WTC11 (cell line): ENCODE results near the gene ILKAP. TPM values are rescaled to one million over a fixed set of nuclear protein-coding genes. Genes with fewer than 3 reads are reported as not detected.

Source experiments
- ATAC-seq: fragments of 200-7000 bp; cut with Tn5 transposase; 2 replicates; pipeline ENCODE4 v1.10.0; 2021; ENCODE audit warnings: mild to moderate bottlenecking, moderate library complexity
- CTCF ChIA-PET: fragments of 300-600 bp; sonication (Branson Sonifier 250); formaldehyde crosslinking; loops from one replicate; lab custom pipeline; 2021; ENCODE audit warnings: antibody characterized with exemption; lab: Charles Lee
- POLR2A ChIA-PET: fragments of 350-600 bp; sonication (Branson Sonifier 250); formaldehyde crosslinking; loops from one replicate; lab custom pipeline; 2021; ENCODE audit warnings: antibody characterized with exemption; lab: Charles Lee
- DNase-seq: peaks from one replicate; pipeline ENCODE4 v3.0.0; 2021; ENCODE audit warnings: low spot score
- H3K27ac Mint-ChIP-seq: 2 replicates; pipeline ENCODE4 v1.8.0; 2021; ENCODE audit warnings: mixed read lengths
- H3K27me3 Mint-ChIP-seq: 2 replicates; pipeline ENCODE4 v1.8.0; 2021; ENCODE audit warnings: low read depth, mild to moderate bottlenecking, moderate library complexity, mixed read lengths
- H3K36me3 Mint-ChIP-seq: 2 replicates; pipeline ENCODE4 v1.8.0; 2021; ENCODE audit warnings: mixed read lengths
- H3K4me1 Mint-ChIP-seq: 2 replicates; pipeline ENCODE4 v1.8.0; 2022; ENCODE audit warnings: mixed read lengths
- H3K4me3 Mint-ChIP-seq: 2 replicates; pipeline ENCODE4 v1.8.0; 2021; ENCODE audit warnings: mild to moderate bottlenecking, moderate library complexity, mixed read lengths
- H3K9me3 Mint-ChIP-seq: 2 replicates; pipeline ENCODE4 v1.8.0; 2021; ENCODE audit warnings: mixed read lengths
- CBFB ChIP-seq: sonication (generic); formaldehyde crosslinking; IDR thresholded peaks from 2 replicates; pipeline ENCODE4 v1.8.1; 2022; ENCODE audit warnings: mild to moderate bottlenecking, low read depth, missing genetic modification reagents
- CREB1 ChIP-seq: sonication (generic); formaldehyde crosslinking; IDR thresholded peaks from 2 replicates; pipeline ENCODE4 v1.8.0; 2023; ENCODE audit warnings: mild to moderate bottlenecking, missing genetic modification reagents
- EMX1 ChIP-seq: fragments of 250-450 bp; sonication (Bioruptor Pico); IDR thresholded peaks from 2 replicates; pipeline ENCODE4 v1.8.0; 2021; ENCODE audit warnings: mild to moderate bottlenecking
- ETV6 ChIP-seq: sonication (generic); formaldehyde crosslinking; IDR thresholded peaks from 2 replicates; pipeline ENCODE4 v1.8.1; 2022; ENCODE audit warnings: mild to moderate bottlenecking, missing genetic modification reagents
- FOXK1 ChIP-seq: sonication (generic); formaldehyde crosslinking; IDR thresholded peaks from 2 replicates; pipeline ENCODE4 v1.8.0; 2022; ENCODE audit warnings: mild to moderate bottlenecking, moderate library complexity, missing genetic modification reagents
- GABPB1 ChIP-seq: sonication (generic); formaldehyde crosslinking; IDR thresholded peaks from 2 replicates; pipeline ENCODE4 v1.8.1; 2023; ENCODE audit warnings: mild to moderate bottlenecking, missing genetic modification reagents
- NR1H2 ChIP-seq: sonication (generic); formaldehyde crosslinking; IDR thresholded peaks from 2 replicates; pipeline ENCODE4 v1.9.0; 2021; ENCODE audit warnings: mild to moderate bottlenecking, moderate library complexity, missing genetic modification reagents
- RELA ChIP-seq: sonication (generic); formaldehyde crosslinking; IDR thresholded peaks from 2 replicates; pipeline ENCODE4 v1.8.1; 2022; ENCODE audit warnings: missing genetic modification reagents, mild to moderate bottlenecking, borderline replicate concordance
- SOX15 ChIP-seq: fragments of 250-450 bp; sonication (Bioruptor Pico); IDR thresholded peaks from 2 replicates; pipeline ENCODE4 v1.9.0; 2021; ENCODE audit warnings: mild to moderate bottlenecking
- total RNA-seq: library from RNA; stranded (reverse); gene quantifications from 3 replicates; pipeline ENCODE4 v1.2.3, GENCODE V29; 2021
- TF ChIP-seq, protein P1 (sequence below): sonication (generic); formaldehyde crosslinking; IDR thresholded peaks from 2 replicates; pipeline ENCODE4 v1.8.0; 2023; ENCODE audit warnings: mild to moderate bottlenecking, missing genetic modification reagents
- TF ChIP-seq, protein P2 (sequence below): fragments of 250-450 bp; sonication (Bioruptor Pico); conservative IDR thresholded peaks from 2 replicates; pipeline ENCODE4 v1.9.0; 2021; ENCODE audit warnings: mild to moderate bottlenecking
- TF ChIP-seq, protein P3 (sequence below): sonication (generic); formaldehyde crosslinking; IDR thresholded peaks from 2 replicates; pipeline ENCODE4 v1.8.0; 2022; ENCODE audit warnings: mild to moderate bottlenecking, missing genetic modification reagents
- TF ChIP-seq, protein P4 (sequence below): sonication (generic); formaldehyde crosslinking; IDR thresholded peaks from 2 replicates; pipeline ENCODE4 v1.8.0; 2022; ENCODE audit warnings: mild to moderate bottlenecking, missing genetic modification reagents
- TF ChIP-seq, protein P5 (sequence below): sonication (generic); formaldehyde crosslinking; IDR thresholded peaks from 2 replicates; pipeline ENCODE4 v1.8.0; 2022; ENCODE audit warnings: mild to moderate bottlenecking, missing genetic modification reagents

ILKAP gene
- total RNA-seq, 1 experiment from 2014 or later = 32.7 TPM

DNA sequence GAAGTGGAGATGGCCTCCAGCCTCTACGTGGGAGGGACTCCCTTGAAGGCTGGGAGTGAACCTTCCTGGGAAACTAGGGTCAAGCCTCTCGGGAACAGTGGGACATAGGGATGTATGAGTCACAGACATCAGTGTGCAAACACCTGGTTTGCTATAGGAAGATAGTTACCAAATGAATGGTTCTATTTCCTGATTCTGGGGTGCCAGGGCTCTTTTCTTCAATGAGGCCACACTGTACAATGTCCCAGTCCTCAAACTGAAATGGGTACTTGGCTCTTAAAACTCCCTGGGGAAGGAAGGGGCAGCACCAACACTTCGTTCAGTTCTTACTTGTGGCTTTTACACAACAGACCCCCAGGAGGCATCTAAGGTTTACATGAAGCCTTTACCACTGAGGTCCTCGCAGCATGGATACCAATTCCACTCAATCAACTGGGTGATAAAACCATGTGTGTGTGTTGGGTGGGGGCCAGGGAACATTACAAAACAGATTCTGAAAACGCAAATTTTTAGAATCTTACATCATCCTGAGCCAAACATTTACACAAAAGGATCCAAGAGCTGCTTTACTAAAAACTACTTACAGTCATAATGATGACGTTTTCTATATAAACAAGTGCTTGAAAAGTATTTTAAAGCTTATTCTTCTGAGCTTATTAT is 34.3 kb downstream of the ILKAP start:
- Mint-ChIP-seq H3K4me1 (no peaks in the 10 kb centered on the region), H3K9me3 (no peaks in the 10 kb centered on the region), H3K4me3 (no peak overlapping the region), H3K27ac (no peak overlapping the region), H3K36me3 (peaks cover 39% of the 10 kb centered on the region), H3K27me3 (peaks cover 18% of the 10 kb centered on the region)
- no peak for ATAC-seq
- POLR2A ChIA-PET = no interaction called here
- peak; percentile 48 for TF ChIP-seq GABPB1 (CRISPR knock-in tag)
- TF ChIP-seq, protein P1, sequence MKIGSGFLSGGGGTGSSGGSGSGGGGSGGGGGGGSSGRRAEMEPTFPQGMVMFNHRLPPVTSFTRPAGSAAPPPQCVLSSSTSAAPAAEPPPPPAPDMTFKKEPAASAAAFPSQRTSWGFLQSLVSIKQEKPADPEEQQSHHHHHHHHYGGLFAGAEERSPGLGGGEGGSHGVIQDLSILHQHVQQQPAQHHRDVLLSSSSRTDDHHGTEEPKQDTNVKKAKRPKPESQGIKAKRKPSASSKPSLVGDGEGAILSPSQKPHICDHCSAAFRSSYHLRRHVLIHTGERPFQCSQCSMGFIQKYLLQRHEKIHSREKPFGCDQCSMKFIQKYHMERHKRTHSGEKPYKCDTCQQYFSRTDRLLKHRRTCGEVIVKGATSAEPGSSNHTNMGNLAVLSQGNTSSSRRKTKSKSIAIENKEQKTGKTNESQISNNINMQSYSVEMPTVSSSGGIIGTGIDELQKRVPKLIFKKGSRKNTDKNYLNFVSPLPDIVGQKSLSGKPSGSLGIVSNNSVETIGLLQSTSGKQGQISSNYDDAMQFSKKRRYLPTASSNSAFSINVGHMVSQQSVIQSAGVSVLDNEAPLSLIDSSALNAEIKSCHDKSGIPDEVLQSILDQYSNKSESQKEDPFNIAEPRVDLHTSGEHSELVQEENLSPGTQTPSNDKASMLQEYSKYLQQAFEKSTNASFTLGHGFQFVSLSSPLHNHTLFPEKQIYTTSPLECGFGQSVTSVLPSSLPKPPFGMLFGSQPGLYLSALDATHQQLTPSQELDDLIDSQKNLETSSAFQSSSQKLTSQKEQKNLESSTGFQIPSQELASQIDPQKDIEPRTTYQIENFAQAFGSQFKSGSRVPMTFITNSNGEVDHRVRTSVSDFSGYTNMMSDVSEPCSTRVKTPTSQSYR (CRISPR knock-in tag) = no peak
- CTCF ChIA-PET = no interaction called here
- DNase-seq = no peak

DNA sequence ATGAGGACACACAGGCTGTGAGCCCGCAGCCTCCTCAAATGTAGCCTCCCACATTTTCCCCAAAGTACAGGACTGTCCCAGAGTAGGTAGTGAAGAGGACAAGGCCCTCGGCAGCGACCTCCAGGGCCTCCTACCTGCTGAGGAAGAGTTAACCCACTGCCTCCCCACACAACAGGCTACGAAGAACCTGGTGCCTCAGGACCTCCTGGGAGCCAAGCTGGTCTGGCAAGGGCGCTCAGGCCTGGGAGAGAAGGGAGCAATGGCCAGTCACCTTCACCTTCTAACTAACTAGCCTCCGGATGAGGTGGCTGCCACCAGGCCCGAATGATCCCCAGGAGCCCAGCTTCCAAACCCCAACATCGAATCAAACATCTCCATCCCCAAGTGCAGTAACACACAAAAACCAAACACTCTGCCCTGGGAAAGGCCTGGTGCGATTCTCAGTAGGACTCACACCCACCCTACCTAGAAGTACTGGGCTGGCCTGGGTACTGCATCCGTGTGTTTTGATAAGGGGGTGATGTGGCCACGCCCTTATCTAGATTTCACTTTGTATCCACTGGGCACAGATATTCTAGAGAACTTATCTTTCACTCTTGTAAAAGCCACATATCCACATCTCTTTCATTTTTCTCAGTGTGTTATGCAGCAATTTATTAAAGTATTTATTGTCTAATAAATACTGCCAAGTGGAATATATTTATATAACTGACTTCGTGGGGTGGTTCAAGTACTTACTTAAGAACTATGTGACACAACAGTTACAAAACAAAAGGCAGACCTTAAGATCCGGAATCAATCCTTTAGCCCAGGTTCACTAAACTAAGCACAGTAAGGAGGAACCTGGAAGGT is 35.1 kb downstream of the ILKAP start:
- TF ChIP-seq FOXK1 (CRISPR knock-in tag) (no peak), RELA (CRISPR knock-in tag) (no peak), ETV6 (no peak)
- TF ChIP-seq, protein P2, sequence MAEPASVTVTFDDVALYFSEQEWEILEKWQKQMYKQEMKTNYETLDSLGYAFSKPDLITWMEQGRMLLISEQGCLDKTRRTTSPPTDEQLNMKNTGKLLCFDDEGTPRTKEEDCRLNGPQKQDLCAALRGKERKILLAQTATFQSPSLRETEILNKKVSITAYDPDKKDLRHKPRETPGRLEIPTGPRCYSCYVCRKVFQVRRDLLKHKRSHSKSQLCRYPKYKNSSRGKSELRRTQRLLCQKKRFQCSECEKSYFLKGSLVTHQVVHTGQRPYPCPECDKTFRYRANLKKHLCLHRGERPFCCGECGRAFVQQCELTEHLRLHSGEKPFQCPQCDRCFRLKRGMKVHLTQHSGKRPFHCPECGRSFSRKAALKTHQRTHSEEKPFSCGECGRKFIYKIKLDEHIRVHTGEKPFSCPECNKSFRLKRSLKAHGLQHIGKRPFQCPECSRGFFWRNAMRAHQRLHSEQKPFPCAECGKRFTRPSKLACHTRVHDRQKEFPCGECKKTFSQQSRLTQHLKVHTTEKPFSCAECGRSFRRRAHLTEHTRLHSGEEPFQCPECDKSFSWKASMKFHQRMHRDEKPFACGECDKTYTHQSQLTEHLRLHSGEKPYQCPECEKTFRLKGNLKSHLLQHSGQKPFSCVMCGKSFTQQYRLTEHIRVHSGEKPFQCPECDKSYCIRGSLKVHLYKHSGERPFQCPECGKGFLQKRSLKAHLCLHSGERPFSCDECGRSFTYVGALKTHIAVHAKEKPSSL = no peak
- Mint-ChIP-seq H3K27me3 (peaks cover 19% of the 10 kb centered on the region), H3K4me1 (no peaks in the 10 kb centered on the region), H3K9me3 (no peaks in the 10 kb centered on the region), H3K27ac (no peak overlapping the region), H3K4me3 (no peak overlapping the region), H3K36me3 (peaks cover 32% of the 10 kb centered on the region)
- no peak for ATAC-seq
- CTCF ChIA-PET = no interaction called here
- no peak for DNase-seq
- POLR2A ChIA-PET = no interaction called here

DNA sequence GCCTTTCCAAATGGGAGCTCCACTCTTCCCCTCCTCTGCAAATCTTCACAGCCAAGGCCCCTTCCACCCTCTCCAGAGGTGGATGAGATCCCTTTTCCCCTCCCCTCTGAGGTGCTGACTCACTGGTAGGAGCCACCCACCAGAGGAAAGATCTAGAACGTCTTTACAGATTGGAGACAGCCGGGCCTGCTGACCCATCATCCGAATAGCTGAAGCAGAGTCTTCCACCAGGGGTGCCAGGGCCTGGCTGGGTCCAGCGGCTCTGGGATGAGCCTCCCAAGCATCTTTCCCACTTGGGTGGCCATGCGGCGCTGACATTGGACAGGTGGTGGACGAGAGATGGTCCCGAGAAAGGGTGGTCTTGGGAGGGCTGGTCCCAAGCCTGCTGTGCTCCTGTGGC is 35.7 kb downstream of the ILKAP start:
- TF ChIP-seq FOXK1 (CRISPR knock-in tag) (no peak), NR1H2 (no peak), CREB1 (no peak), EMX1 (CRISPR knock-in tag) (no peak), CBFB (CRISPR knock-in tag) (no peak), SOX15 (CRISPR knock-in tag) (no peak)
- TF ChIP-seq, protein P3, sequence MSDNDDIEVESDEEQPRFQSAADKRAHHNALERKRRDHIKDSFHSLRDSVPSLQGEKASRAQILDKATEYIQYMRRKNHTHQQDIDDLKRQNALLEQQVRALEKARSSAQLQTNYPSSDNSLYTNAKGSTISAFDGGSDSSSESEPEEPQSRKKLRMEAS (CRISPR knock-in tag) = no peak
- TF ChIP-seq, protein P4, sequence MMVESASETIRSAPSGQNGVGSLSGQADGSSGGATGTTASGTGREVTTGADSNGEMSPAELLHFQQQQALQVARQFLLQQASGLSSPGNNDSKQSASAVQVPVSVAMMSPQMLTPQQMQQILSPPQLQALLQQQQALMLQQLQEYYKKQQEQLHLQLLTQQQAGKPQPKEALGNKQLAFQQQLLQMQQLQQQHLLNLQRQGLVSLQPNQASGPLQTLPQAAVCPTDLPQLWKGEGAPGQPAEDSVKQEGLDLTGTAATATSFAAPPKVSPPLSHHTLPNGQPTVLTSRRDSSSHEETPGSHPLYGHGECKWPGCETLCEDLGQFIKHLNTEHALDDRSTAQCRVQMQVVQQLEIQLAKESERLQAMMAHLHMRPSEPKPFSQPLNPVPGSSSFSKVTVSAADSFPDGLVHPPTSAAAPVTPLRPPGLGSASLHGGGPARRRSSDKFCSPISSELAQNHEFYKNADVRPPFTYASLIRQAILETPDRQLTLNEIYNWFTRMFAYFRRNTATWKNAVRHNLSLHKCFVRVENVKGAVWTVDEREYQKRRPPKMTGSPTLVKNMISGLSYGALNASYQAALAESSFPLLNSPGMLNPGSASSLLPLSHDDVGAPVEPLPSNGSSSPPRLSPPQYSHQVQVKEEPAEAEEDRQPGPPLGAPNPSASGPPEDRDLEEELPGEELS = no peak
- TF ChIP-seq, protein P1 (CRISPR knock-in tag) = no peak
- TF ChIP-seq, protein P5, sequence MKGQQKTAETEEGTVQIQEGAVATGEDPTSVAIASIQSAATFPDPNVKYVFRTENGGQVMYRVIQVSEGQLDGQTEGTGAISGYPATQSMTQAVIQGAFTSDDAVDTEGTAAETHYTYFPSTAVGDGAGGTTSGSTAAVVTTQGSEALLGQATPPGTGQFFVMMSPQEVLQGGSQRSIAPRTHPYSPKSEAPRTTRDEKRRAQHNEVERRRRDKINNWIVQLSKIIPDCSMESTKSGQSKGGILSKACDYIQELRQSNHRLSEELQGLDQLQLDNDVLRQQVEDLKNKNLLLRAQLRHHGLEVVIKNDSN (CRISPR knock-in tag) = no peak
- CTCF ChIA-PET = no interaction called here
- no peaks in the 10 kb centered on the region for H3K4me1 Mint-ChIP-seq
- peaks cover 25% of the 10 kb centered on the region for H3K36me3 Mint-ChIP-seq
- H3K4me3 Mint-ChIP-seq = no peak overlapping the region
- no peaks in the 10 kb centered on the region for H3K9me3 Mint-ChIP-seq
- no peak overlapping the region for H3K27ac Mint-ChIP-seq
- POLR2A ChIA-PET = no interaction called here
- DNase-seq (no peak), ATAC-seq (no peak)
- peaks cover 26% of the 10 kb centered on the region for H3K27me3 Mint-ChIP-seq
